H1 (cell line): ENCODE data around the gene POLE2.

ENCODE experiments used
- BACH1 ChIP-seq: IDR thresholded peaks from 2 replicates; pipeline ENCODE4 v1.6.1; 2012; ENCODE audit warnings: low read length, improper control_type of control experiment
- HDAC2 ChIP-seq, 2 experiments: fragments of 300-600 bp in 1 of 2; sonication (generic) in 1 of 2; IDR thresholded peaks; 2 replicates each; pipeline ENCODE4 v1.6.1; 2011 to 2012; ENCODE audit warnings: low read depth in 2 of 2, low read length in 2 of 2, mild to moderate bottlenecking in 2 of 2, moderate library complexity in 2 of 2, borderline replicate concordance in 1 of 2, inconsistent platforms in 1 of 2
- PHF8 ChIP-seq: fragments of 200-600 bp; sonication (generic); conservative IDR thresholded peaks from 2 replicates; pipeline ENCODE4 v1.7.1; 2012; ENCODE audit warnings: low read depth, mild to moderate bottlenecking, inconsistent platforms, low read length, moderate library complexity
- RBBP5 ChIP-seq: IDR thresholded peaks from 2 replicates; pipeline ENCODE4 v1.7.1; 2012; ENCODE audit warnings: low read depth, mild to moderate bottlenecking, inconsistent platforms, low read length, moderate library complexity, borderline replicate concordance
- SIX5 ChIP-seq: IDR thresholded peaks from 2 replicates; pipeline ENCODE4 v1.6.1; 2011; ENCODE audit warnings: mild to moderate bottlenecking, low read depth, low read length
- TF ChIP-seq, protein P1 (sequence below), 3 experiments: IDR thresholded peaks; 1 replicate in 2 of 3; 2 replicates in 1 of 3; pipeline versions ENCODE4 v1.5.1 to v1.6.1; 2011; ENCODE audit warnings: low read length in 3 of 3, mild to moderate bottlenecking in 3 of 3, inconsistent platforms in 2 of 3, low read depth in 1 of 3, moderate library complexity in 1 of 3; ENCODE audit not compliant: insufficient read depth in 1 of 3; ENCODE audit errors: control extremely low read depth in 1 of 3

DNA sequence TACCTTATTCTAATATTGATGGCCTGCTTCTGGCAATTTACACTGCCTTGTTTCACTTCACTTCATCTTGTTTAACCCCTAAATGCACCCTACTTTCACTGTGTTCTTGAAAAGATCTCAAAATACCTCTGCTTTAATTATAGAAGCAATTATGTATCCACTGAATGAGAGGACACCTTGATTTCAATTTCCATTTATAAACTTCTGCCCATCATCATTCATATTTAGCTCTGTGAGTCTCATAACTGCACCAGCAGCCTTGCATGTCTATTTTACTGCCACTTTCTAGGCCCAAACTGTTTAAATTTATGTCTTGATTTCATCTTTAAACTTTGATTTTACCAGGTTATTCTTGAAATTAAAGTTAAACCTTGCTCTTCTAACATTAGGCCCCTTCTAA is 45.9 kb downstream of the POLE2 start:
- TF ChIP-seq SIX5 (no peak), HDAC2 (IDR thresholded peaks at IDR 0.05; ENCODE audit: borderline replicate concordance in 1 of 2, low read depth in 2 of 2, low read length in 2 of 2) (no peak), RBBP5 (no peak), PHF8 (no peak), BACH1 (no peak)
- TF ChIP-seq, protein P1, sequence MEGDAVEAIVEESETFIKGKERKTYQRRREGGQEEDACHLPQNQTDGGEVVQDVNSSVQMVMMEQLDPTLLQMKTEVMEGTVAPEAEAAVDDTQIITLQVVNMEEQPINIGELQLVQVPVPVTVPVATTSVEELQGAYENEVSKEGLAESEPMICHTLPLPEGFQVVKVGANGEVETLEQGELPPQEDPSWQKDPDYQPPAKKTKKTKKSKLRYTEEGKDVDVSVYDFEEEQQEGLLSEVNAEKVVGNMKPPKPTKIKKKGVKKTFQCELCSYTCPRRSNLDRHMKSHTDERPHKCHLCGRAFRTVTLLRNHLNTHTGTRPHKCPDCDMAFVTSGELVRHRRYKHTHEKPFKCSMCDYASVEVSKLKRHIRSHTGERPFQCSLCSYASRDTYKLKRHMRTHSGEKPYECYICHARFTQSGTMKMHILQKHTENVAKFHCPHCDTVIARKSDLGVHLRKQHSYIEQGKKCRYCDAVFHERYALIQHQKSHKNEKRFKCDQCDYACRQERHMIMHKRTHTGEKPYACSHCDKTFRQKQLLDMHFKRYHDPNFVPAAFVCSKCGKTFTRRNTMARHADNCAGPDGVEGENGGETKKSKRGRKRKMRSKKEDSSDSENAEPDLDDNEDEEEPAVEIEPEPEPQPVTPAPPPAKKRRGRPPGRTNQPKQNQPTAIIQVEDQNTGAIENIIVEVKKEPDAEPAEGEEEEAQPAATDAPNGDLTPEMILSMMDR (IDR thresholded peaks at IDR 0.05; ENCODE audit: control extremely low read depth in 1 of 3, insufficient read depth in 1 of 3, low read depth in 1 of 3, low read length in 3 of 3) = no peak
